Lung (tissue), 12 donors: ENCODE measurements around the gene TMC8. TPM values are rescaled to one million over a fixed set of nuclear protein-coding genes. Genes with fewer than 3 reads are reported as not detected.

ENCODE experiments used
- ATAC-seq: fragments of 200-7000 bp; cut with Tn5 transposase; one replicate; pipeline ENCODE4 v1.9.1; 2020; ENCODE audit warnings: moderate number of reproducible peaks; ENCODE audit not compliant: insufficient read depth, low FRiP score
- DNase-seq, 3 donors: peaks; one replicate each; pipeline ENCODE4 v3.0.0-alpha.2; 2013 to 2017
- H3K27ac ChIP-seq, 2 donors: one replicate each; pipeline ENCODE4 v1.5.1; 2013; ENCODE audit warnings: mild to moderate bottlenecking in 2 of 2, moderate library complexity in 2 of 2, control low read depth in 1 of 2, inconsistent platforms in 1 of 2, low read depth in 1 of 2, low read length in 1 of 2
- H3K27me3 ChIP-seq, 3 donors: one replicate each; pipeline ENCODE4 v1.5.1; 2013; ENCODE audit warnings: low read length in 2 of 3; ENCODE audit not compliant: control insufficient read depth in 3 of 3, insufficient read depth in 3 of 3
- H3K36me3 ChIP-seq, 4 donors: one replicate each; pipeline ENCODE4 v1.5.1; 2013; ENCODE audit warnings: low read length in 4 of 4, mild to moderate bottlenecking in 1 of 4, moderate library complexity in 1 of 4; ENCODE audit not compliant: control insufficient read depth in 4 of 4, insufficient read depth in 4 of 4
- H3K4me1 ChIP-seq, 5 donors: one replicate each; pipeline ENCODE4 v1.5.1; 2013; ENCODE audit warnings: low read length in 5 of 5, mild to moderate bottlenecking in 2 of 5, moderate library complexity in 1 of 5; ENCODE audit not compliant: control insufficient read depth in 5 of 5, insufficient read depth in 5 of 5
- H3K4me3 ChIP-seq: one replicate; pipeline ENCODE4 v1.5.1; 2013; ENCODE audit warnings: mild to moderate bottlenecking, control low read depth, moderate library complexity
- H3K9ac ChIP-seq, 2 donors: one replicate each; pipeline ENCODE4 v1.5.1; 2013; ENCODE audit warnings: low read length in 2 of 2, control low read depth in 1 of 2; ENCODE audit not compliant: insufficient read depth in 1 of 2
- H3K9me3 ChIP-seq, 4 donors: one replicate each; pipeline ENCODE4 v1.5.1; 2013; ENCODE audit warnings: low read length in 3 of 4, mild to moderate bottlenecking in 1 of 4, moderate library complexity in 1 of 4; ENCODE audit not compliant: control insufficient read depth in 4 of 4, insufficient read depth in 3 of 4
- WGBS, 2 donors: extraction: QIAGEN DNeasy Blood & Tissue Kit; methylation state at CpG; one replicate each; pipeline ENCODE4 v1.1.7; 2013; 5-methylcytosine and 5-hydroxymethylcytosine counted together
- polyA plus RNA-seq, 2 donors: library from polyadenylated mRNA; stranded (reverse); fragments of 200-250 nt; gene quantifications; one replicate each; pipeline ENCODE4 v1.2.1, GENCODE V29; 2013
- total RNA-seq, 2 donors: library from RNA; depleted of rRNA in 1 of 2; stranded (reverse); fragments of >200 nt in 1 of 2; gene quantifications; one replicate each; pipeline ENCODE4 v1.2.1, GENCODE V29; 2014 to 2021
- TF ChIP-seq, protein P1 (sequence below): IDR thresholded peaks from 2 replicates; pipeline ENCODE4 v1.5.1; 2012; ENCODE audit warnings: mild to moderate bottlenecking; ENCODE audit errors: control extremely low read depth, extremely low read depth
- donor health status: control.
- donor health status: control.
- donor health status: Bipolar disorder and iron deficiency.
- donor health status: healthy.
- donor health status: DM: yes; HTN: yes; CAD: no.

Gene TMC8
- total and polyA plus RNA-seq, 4 donors: 15.5 to 28.1 (median 18.5) TPM

GRCh38 chr17:78108726-78109488 is 21.7 kb upstream of the TMC8 start:
- Histone ChIP-seq H3K27ac (no peak overlapping the region), H3K4me1 (peaks cover 0 to 7% (median 0%) of the 10 kb centered on the region in 5 donors), H3K36me3 (peaks cover 2 to 50% (median 5%) of the 10 kb centered on the region in 4 donors), H3K27me3 (no peaks in the 10 kb centered on the region), H3K9ac (no peak overlapping the region), H3K4me3 (no peak overlapping the region), H3K9me3 (peaks cover 0 to 2% (median 0%) of the 10 kb centered on the region in 4 donors)
- DNase-seq (no peak), ATAC-seq (no peak)
- TF ChIP-seq, protein P1, sequence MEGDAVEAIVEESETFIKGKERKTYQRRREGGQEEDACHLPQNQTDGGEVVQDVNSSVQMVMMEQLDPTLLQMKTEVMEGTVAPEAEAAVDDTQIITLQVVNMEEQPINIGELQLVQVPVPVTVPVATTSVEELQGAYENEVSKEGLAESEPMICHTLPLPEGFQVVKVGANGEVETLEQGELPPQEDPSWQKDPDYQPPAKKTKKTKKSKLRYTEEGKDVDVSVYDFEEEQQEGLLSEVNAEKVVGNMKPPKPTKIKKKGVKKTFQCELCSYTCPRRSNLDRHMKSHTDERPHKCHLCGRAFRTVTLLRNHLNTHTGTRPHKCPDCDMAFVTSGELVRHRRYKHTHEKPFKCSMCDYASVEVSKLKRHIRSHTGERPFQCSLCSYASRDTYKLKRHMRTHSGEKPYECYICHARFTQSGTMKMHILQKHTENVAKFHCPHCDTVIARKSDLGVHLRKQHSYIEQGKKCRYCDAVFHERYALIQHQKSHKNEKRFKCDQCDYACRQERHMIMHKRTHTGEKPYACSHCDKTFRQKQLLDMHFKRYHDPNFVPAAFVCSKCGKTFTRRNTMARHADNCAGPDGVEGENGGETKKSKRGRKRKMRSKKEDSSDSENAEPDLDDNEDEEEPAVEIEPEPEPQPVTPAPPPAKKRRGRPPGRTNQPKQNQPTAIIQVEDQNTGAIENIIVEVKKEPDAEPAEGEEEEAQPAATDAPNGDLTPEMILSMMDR: no peak
- WGBS, 2 donors: 85 to 88% methylated on average over 18 of the region's 18 CpGs

GRCh38 chr17:78109489-78109761 is 21.1 kb upstream of the TMC8 start:
- H3K27me3 ChIP-seq: no peaks in the 10 kb centered on the region
- H3K9ac ChIP-seq: no peak overlapping the region
- no peak for ATAC-seq
- H3K9me3 ChIP-seq: peaks cover 0 to 2% (median 0%) of the 10 kb centered on the region in 4 donors
- peaks cover 0 to 49% (median 0%) of the 10 kb centered on the region in 4 donors for H3K36me3 ChIP-seq
- H3K4me1 ChIP-seq: peaks cover 0 to 7% (median 3%) of the 10 kb centered on the region in 5 donors
- H3K4me3 ChIP-seq: no peak overlapping the region
- H3K27ac ChIP-seq: no peak overlapping the region
- DNase-seq: no peak
- TF ChIP-seq, protein P1: no peak
- WGBS, 2 donors: 95 to 97% methylated on average over 9 of the region's 9 CpGs

DNA sequence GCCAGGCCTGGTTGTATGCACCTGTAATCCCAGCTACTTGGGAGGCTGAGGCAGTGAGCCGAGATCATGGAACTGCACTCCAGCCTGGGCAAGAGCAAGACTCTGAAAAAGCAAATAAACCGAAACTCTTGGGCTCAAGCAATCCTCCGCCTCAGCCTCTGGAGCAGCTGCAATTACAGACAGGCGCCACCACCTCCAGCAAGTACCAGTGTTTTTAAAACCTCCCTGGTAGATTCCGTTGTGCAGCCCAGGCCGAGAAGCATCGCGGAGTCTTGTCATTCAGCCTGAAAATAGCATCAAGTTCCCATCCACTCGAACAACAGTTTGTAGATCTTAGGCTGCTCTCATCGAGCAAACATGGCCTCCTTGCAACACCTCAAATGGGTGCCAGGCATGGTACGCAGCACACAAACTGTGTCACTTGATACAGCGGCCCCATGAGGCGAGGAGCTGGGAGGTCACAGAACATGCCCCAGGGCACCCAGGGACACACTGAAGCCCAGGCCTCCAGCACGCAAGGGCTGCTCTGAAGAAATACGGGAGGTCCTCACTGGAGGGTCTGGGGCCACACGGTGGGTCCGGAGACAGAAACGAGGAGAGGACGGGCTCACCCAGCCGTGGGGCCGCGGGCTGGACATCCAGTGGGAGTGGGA is 20.1 kb upstream of the TMC8 start:
- ATAC-seq: no peak
- peaks cover 0 to 3% (median 1%) of the 10 kb centered on the region in 5 donors for H3K4me1 ChIP-seq
- DNase-seq: no peak
- no peak overlapping the region for H3K9ac ChIP-seq
- H3K27me3 ChIP-seq: no peaks in the 10 kb centered on the region
- peak overlapping the region in 1 of 2 donors; percentile 28 for H3K27ac ChIP-seq
- H3K4me3 ChIP-seq: no peak overlapping the region
- TF ChIP-seq, protein P1: no peak
- H3K9me3 ChIP-seq: peaks cover 0 to 2% (median 0%) of the 10 kb centered on the region in 4 donors
- peaks cover 0 to 56% (median 0%) of the 10 kb centered on the region in 4 donors for H3K36me3 ChIP-seq
- WGBS, 2 donors: 90 to 92% methylated on average over 22 of the region's 22 CpGs
